COLO668 (cell line): ENCODE data around the gene PPP1R3F.
"Not testable (repeated sequence)": the region's sequence is repeated elsewhere in the genome, so short reads cannot be mapped to it uniquely, and the experiment has no call there.

ENCODE experiments used
- DNase-seq: peaks from one replicate; lab custom pipeline; 2025; ENCODE audit not compliant: unreplicated experiment; lab: John Stamatoyannopoulos, UW

PPP1R3F gene

DNA sequence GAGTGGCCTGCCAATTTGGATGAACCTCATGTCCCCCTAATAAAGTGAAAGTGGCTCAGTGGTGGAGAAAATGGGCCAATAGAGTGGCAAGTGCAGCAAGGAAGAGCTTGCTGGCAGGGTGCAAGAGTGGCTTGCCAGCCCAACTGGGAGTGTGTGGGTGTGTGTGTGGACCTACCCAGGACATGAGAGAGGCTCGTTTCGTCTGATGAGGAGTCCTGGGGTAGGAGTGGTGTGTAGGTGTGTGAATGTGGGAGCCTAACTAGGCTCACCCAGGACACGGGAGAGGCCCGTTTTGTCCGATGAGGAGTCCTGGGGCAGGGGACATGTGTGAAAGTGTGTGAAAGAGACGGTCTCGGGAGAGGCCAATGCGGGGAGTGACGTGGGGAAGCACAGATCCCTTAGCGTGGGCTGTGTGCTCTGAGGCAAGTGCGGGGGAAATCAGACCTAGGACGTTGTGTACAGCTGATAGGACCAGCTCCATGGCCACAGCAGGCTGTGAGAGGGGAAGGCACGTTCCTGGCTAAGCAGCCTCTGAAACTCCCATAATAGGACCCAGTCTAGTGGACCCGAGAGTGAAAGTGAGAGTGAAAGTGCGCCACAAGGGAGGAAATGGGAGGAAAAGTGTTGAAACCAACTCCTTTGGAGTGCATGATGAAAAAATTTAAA, 39.1 kb downstream of the PPP1R3F start:
- no peak for DNase-seq

DNA sequence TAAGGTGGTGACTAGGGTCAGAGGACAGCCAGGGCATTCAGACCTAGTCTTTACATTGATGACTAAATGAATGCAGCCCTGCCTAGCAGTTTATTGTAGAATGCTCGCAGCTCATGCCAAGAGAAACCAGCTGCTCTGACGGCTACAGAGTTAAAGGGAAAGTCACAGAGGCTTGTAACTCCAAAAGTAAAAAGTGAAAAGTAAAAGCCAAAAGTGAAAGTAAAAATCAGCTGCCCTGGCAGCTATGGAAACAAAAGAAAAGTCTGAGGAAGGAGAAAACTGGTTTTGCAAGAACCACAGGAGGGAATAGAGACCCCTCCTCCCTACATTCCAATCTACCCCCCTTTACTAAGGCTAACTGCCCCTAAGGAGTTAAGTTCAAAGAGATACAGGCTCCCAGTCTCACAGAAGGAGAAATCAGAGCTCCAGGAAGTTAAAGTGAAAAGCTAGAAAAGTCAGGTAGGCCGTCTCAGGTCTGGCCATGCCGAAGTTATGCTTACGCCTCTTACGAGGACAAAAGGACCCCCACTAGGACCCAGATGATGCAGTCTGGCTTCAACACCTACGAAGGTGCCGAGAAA, 39.9 kb downstream of the PPP1R3F start:
- no peak for DNase-seq

- DNase-seq: no peak
Observed at GRCh38 chrX:49310371-49310770, 40.8 kb downstream of the PPP1R3F start.

DNA sequence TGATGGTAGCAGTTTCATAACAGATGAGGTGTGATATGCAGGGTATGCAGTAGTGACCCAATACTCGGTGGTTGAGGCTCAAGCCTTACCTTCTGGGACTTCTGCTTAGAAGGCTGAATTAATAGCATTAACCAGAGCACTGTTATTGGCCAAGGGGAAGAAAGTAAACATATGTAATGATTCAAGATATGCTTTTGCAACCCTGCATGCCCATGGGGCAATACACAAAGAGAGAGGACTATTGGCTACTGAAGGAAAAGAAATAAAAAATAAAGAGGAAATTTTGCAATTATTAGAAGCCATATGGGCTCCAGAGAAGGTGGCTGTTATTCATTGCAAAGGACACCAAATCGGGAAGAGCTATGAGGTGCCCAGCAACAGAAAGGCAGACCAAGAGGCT, 42.6 kb downstream of the PPP1R3F start:
- no peak for DNase-seq

- no peak for DNase-seq
Observed at GRCh38 chrX:49316085-49316484, 46.5 kb downstream of the PPP1R3F start.

DNA sequence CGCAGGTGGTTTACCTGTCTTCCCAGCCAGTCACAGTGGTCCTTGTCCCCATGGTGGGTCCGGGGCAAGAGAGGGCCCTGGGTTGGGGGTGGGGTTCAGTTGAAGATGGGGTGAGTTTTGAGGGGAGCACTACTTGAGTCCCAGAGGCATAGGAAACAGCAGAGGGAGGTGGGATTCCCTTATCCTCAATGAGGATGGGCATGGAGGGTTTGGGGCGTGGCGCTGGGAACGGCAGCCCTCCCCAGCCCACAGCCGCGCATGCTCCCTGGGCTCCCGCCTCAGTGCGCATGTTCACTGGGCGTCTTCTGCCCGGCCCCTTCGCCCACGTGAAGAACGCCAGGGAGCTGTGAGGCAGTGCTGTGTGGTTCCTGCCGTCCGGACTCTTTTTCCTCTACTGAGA, 52.1 kb downstream of the PPP1R3F start, which contains the start of gene GAGE12J:
GAGE12J (plus strand) TSS at position 301 of the 400 bp plus-strand sequence. CDS start 1,157 bp downstream, outside the sequence.
- not testable (repeated sequence) for DNase-seq

DNA sequence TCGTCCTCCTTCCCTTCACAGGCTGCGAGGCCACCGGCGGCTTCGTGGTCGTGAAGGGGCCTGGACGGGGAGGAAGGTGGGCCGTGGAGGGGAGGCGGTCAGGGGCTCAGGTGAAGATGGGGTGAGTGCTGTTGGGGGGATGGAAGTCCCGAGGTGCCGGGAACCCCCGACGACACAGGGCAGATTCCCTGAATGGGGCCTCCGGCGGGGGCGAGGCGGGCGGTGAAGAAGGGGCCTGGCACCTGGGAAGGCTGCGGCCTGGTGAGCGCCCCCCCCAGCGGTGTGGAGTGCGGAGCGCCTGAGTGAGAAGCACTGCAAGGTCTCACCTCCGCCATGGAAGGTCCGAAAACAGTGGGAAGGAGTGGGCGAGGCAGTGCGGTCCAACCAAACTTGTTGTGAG, 52.7 kb downstream of the PPP1R3F start:
- not testable (repeated sequence) for DNase-seq

DNA sequence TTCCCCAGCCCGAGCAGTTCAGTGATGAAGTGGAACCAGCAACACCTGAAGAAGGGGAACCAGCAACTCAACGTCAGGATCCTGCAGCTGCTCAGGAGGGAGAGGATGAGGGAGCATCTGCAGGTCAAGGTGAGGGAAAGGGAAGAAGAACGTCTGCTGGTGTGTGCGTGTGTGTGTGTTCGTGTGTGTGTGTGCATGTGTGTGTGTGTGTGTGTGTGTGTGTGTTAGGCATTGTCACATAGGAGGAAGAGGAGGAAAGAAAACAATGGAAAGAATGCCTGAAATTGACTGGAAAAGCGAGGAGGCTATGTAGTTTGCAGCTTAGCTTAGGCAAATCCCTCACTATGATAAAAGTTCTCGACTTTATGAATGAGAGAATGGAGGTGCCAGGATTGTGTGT, 54.1 kb downstream of the PPP1R3F start:
- not testable (repeated sequence) for DNase-seq

- not testable (repeated sequence) for DNase-seq
Observed at GRCh38 chrX:49330421-49330820, 60.8 kb downstream of the PPP1R3F start.

DNA sequence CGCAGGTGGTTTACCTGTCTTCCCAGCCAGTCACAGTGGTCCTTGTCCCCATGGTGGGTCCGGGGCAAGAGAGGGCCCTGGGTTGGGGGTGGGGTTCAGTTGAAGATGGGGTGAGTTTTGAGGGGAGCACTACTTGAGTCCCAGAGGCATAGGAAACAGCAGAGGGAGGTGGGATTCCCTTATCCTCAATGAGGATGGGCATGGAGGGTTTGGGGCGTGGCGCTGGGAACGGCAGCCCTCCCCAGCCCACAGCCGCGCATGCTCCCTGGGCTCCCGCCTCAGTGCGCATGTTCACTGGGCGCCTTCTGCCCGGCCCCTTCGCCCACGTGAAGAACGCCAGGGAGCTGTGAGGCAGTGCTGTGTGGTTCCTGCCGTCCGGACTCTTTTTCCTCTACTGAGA, 61.7 kb downstream of the PPP1R3F start, which contains the start of gene GAGE13:
GAGE13 (plus strand) TSS at position 301 of the 400 bp plus-strand sequence. CDS start 1,156 bp downstream, outside the sequence.
- DNase-seq: not testable (repeated sequence)

DNA sequence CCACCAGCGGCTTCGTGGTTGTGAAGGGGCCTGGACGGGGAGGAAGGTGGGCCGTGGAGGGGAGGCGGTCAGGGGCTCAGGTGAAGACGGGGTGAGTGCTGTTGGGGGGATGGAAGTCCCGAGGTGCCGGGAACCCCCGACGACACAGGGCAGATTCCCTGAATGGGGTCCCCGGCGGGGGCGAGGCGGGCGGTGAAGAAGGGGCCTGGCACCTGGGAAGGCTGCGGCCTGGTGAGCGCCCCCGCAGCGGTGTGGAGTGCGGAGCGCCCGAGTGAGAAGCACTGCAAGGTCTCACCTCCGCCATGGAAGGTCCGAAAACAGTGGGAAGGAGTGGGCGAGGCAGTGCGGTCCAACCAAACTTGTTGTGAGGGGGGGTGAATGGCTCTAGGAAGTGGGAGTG, 62.2 kb downstream of the PPP1R3F start:
- not testable (repeated sequence) for DNase-seq
